ENCODE measurements around the gene TENT5C.

Gene TENT5C

GRCh38 chr1:117616356-117616755 lies 10.5 kb downstream of the TENT5C start:
- DNase-seq, result no peak

GRCh38 chr1:117616967-117617366 lies 11.1 kb downstream of the TENT5C start:
- DNase-seq, result no peak

- no peak for DNase-seq
Measured at GRCh38 chr1:117618450-117619122, 12.7 kb downstream of the TENT5C start.

GRCh38 chr1:117620440-117620839 lies 14.6 kb downstream of the TENT5C start:
- no peak for DNase-seq

GRCh38 chr1:117621316-117621715 lies 15.5 kb downstream of the TENT5C start:
- DNase-seq, result no peak

GRCh38 chr1:117622726-117623125 lies 16.9 kb downstream of the TENT5C start:
- DNase-seq, result no peak

GRCh38 chr1:117623141-117623540 lies 17.3 kb downstream of the TENT5C start:
- DNase-seq, result no peak

- DNase-seq, result no peak
Measured at GRCh38 chr1:117623698-117624097, 17.9 kb downstream of the TENT5C start.

GRCh38 chr1:117627546-117628130 lies 21.8 kb downstream of the TENT5C start:
- DNase-seq, result no peak

- DNase-seq, result no peak
Measured at GRCh38 chr1:117628343-117628742, 22.5 kb downstream of the TENT5C start.

- DNase-seq, result peak; percentile 22
Measured at GRCh38 chr1:117629625-117630422, 24.0 kb downstream of the TENT5C start.

- DNase-seq, result no peak
Measured at GRCh38 chr1:117630423-117630998, 24.7 kb downstream of the TENT5C start.

GRCh38 chr1:117631359-117632160 lies 25.7 kb downstream of the TENT5C start:
- DNase-seq, result no peak

GRCh38 chr1:117632269-117633067 lies 26.6 kb downstream of the TENT5C start:
- DNase-seq, result no peak

- DNase-seq, result no peak
Measured at GRCh38 chr1:117633068-117633345, 27.2 kb downstream of the TENT5C start.

- no peak for DNase-seq
Measured at GRCh38 chr1:117633423-117633822, 27.6 kb downstream of the TENT5C start.

- DNase-seq, result no peak
Measured at GRCh38 chr1:117633936-117634335, 28.1 kb downstream of the TENT5C start.

GRCh38 chr1:117634631-117635030 lies 28.8 kb downstream of the TENT5C start:
- DNase-seq, result no peak

GRCh38 chr1:117635805-117636204 lies 30.0 kb downstream of the TENT5C start:
- DNase-seq, result no peak

GRCh38 chr1:117636637-117637425 lies 31.0 kb downstream of the TENT5C start:
- DNase-seq, result no peak

GRCh38 chr1:117638141-117638540 lies 32.3 kb downstream of the TENT5C start:
- no peak for DNase-seq
